Measurements from ENCODE around the gene ASCL3. TPM values are rescaled to one million over a fixed set of nuclear protein-coding genes. Genes with fewer than 3 reads are reported as not detected.
A peak's percentile ranks its signal among the peaks of the same experiment; 100 is the strongest.

The ASCL3 gene
- total RNA-seq, 1 donor from 2014 or later = not detected

GRCh38 chr11:8934742-8935488, 7.9 kb downstream of the ASCL3 start:
- Mint-ChIP-seq H3K36me3 (ENCODE audit: low read depth) (no peaks in the 10 kb centered on the region), H3K9me3 (ENCODE audit: low read depth) (no peaks in the 10 kb centered on the region), H3K27me3 (ENCODE audit: low read depth) (no peaks in the 10 kb centered on the region), H3K27ac (ENCODE audit: unreplicated experiment) (peak overlapping the region; percentile 19), H3K4me3 (ENCODE audit: unreplicated experiment) (peak overlapping the region; percentile 35), H3K4me1 (ENCODE audit: low read depth) (peaks cover 9% of the 10 kb centered on the region)
- no peak for TF ChIP-seq CTCF (IDR thresholded peaks at IDR 0.05)
- no peak for DNase-seq (ENCODE audit: low spot score)

GRCh38 chr11:8933931-8934330, 8.9 kb downstream of the ASCL3 start:
- Mint-ChIP-seq H3K27ac (ENCODE audit: unreplicated experiment) (no peak overlapping the region), H3K9me3 (ENCODE audit: low read depth) (no peaks in the 10 kb centered on the region), H3K4me3 (ENCODE audit: unreplicated experiment) (no peak overlapping the region), H3K36me3 (ENCODE audit: low read depth) (no peaks in the 10 kb centered on the region), H3K27me3 (ENCODE audit: low read depth) (no peaks in the 10 kb centered on the region), H3K4me1 (ENCODE audit: low read depth) (peaks cover 9% of the 10 kb centered on the region)
- no peak for DNase-seq (ENCODE audit: low spot score)
- TF ChIP-seq CTCF (IDR thresholded peaks at IDR 0.05) = peak; percentile 22

- Mint-ChIP-seq H3K4me3 (ENCODE audit: unreplicated experiment) (no peak within 1 kb of the TSS), H3K27ac (ENCODE audit: unreplicated experiment) (no peak within 1 kb of the TSS), H3K36me3 (ENCODE audit: low read depth) (no peaks in the 10 kb centered on the region), H3K4me1 (ENCODE audit: low read depth) (peaks cover 9% of the 10 kb centered on the region), H3K27me3 (ENCODE audit: low read depth) (no peaks in the 10 kb centered on the region), H3K9me3 (ENCODE audit: low read depth) (no peaks in the 10 kb centered on the region)
- no peak for DNase-seq (ENCODE audit: low spot score)
- no peak for TF ChIP-seq CTCF (IDR thresholded peaks at IDR 0.05)
These were observed 10.1 kb downstream of the ASCL3 start, which contains the start of gene C11orf16 for GRCh38 chr11:8932564-8933180. TSS of gene C11orf16 (minus strand) at chr11:8932947. CDS start at chr11:8932308, 639 bp downstream.

- Mint-ChIP-seq H3K27ac (ENCODE audit: unreplicated experiment) (no peak overlapping the region), H3K9me3 (ENCODE audit: low read depth) (no peaks in the 10 kb centered on the region), H3K27me3 (ENCODE audit: low read depth) (no peaks in the 10 kb centered on the region), H3K4me3 (ENCODE audit: unreplicated experiment) (no peak overlapping the region), H3K4me1 (ENCODE audit: low read depth) (peaks cover 9% of the 10 kb centered on the region), H3K36me3 (ENCODE audit: low read depth) (no peaks in the 10 kb centered on the region)
- no peak for DNase-seq (ENCODE audit: low spot score)
- TF ChIP-seq CTCF (IDR thresholded peaks at IDR 0.05) = no peak
These were observed 12.2 kb downstream of the ASCL3 start for GRCh38 chr11:8930456-8931175.

- no peak overlapping the region for H3K27ac Mint-ChIP-seq (ENCODE audit: unreplicated experiment)
- H3K9me3 Mint-ChIP-seq (ENCODE audit: low read depth) = no peaks in the 10 kb centered on the region
- no peak overlapping the region for H3K4me3 Mint-ChIP-seq (ENCODE audit: unreplicated experiment)
- H3K36me3 Mint-ChIP-seq (ENCODE audit: low read depth) = peaks cover 3% of the 10 kb centered on the region
- DNase-seq (ENCODE audit: low spot score) = no peak
- H3K27me3 Mint-ChIP-seq (ENCODE audit: low read depth) = no peaks in the 10 kb centered on the region
- H3K4me1 Mint-ChIP-seq (ENCODE audit: low read depth) = no peaks in the 10 kb centered on the region
- TF ChIP-seq CTCF (IDR thresholded peaks at IDR 0.05) = no peak
These were observed 13.7 kb downstream of the ASCL3 start for GRCh38 chr11:8928981-8929615.
